CD4-positive, alpha-beta memory T cell (primary cell): ENCODE data around the gene PPM1H. TPM values are rescaled to one million over a fixed set of nuclear protein-coding genes. Genes with fewer than 3 reads are reported as not detected.
A peak's percentile ranks its signal among the peaks of the same experiment; 100 is the strongest.

ENCODE experiments used
- CTCF ChIA-PET: fragments of 350-600 bp; sonication (Branson Sonifier 250); formaldehyde crosslinking; loops from one replicate; lab custom pipeline; 2021; ENCODE audit warnings: inconsistent platforms; ENCODE audit not compliant: partially characterized antibody; lab: Charles Lee
- POLR2A ChIA-PET: fragments of 350-600 bp; sonication (Branson Sonifier 250); formaldehyde crosslinking; loops from one replicate; lab custom pipeline; 2021; ENCODE audit not compliant: partially characterized antibody; lab: Charles Lee
- DNase-seq, 5 donors: peaks; one replicate each; pipeline versions ENCODE4 v3.0.0 to v3.0.0-alpha.2; 2020 to 2022; ENCODE audit warnings: mixed read lengths in 1 of 5
- H3K27ac ChIP-seq: one replicate; pipeline ENCODE4 v1.7.0; 2013; ENCODE audit warnings: low read depth, low read length
- H3K27me3 ChIP-seq: 2 replicates; pipeline ENCODE4 v1.7.0; 2013; ENCODE audit warnings: mild to moderate bottlenecking, low read length, moderate library complexity; ENCODE audit not compliant: insufficient read depth
- H3K36me3 ChIP-seq: 2 replicates; pipeline ENCODE4 v1.7.0; 2013; ENCODE audit warnings: mild to moderate bottlenecking, low read length, moderate library complexity; ENCODE audit not compliant: insufficient read depth
- H3K4me1 ChIP-seq: 2 replicates; pipeline ENCODE4 v1.7.0; 2013; ENCODE audit warnings: mild to moderate bottlenecking, low read length, moderate library complexity; ENCODE audit not compliant: insufficient read depth
- H3K4me3 ChIP-seq, 2 donors: one replicate each; pipeline ENCODE4 v1.7.0; 2013; ENCODE audit warnings: low read length in 2 of 2, mild to moderate bottlenecking in 1 of 2
- H3K9me3 ChIP-seq, 2 donors: one replicate each; pipeline ENCODE4 v1.7.0; 2013; ENCODE audit warnings: low read length in 2 of 2, control low read depth in 1 of 2; ENCODE audit not compliant: control insufficient read depth in 1 of 2
- H3K27ac Mint-ChIP-seq, 7 donors: one replicate each; pipeline ENCODE4 v1.8.0; 2020 to 2021; ENCODE audit warnings: mixed read lengths in 7 of 7, mild to moderate bottlenecking in 6 of 7, inconsistent platforms in 3 of 7, moderate library complexity in 3 of 7
- H3K27me3 Mint-ChIP-seq, 2 donors: one replicate each; pipeline ENCODE4 v1.8.0; 2020 to 2021; ENCODE audit warnings: mixed read lengths in 2 of 2
- H3K36me3 Mint-ChIP-seq, 2 donors: one replicate each; pipeline ENCODE4 v1.8.0; 2020 to 2021; ENCODE audit warnings: mixed read lengths in 2 of 2, inconsistent platforms in 1 of 2, mild to moderate bottlenecking in 1 of 2
- H3K4me1 Mint-ChIP-seq, 4 donors: one replicate each; pipeline ENCODE4 v1.8.0; 2020 to 2021; ENCODE audit warnings: mixed read lengths in 4 of 4, mild to moderate bottlenecking in 1 of 4
- H3K4me3 Mint-ChIP-seq, 8 donors: one replicate each; pipeline ENCODE4 v1.8.0; 2020 to 2021; ENCODE audit warnings: mixed read lengths in 8 of 8, mild to moderate bottlenecking in 7 of 8, moderate library complexity in 6 of 8, inconsistent platforms in 3 of 8
- H3K9me3 Mint-ChIP-seq, 8 donors: one replicate each; pipeline ENCODE4 v1.8.0; 2020 to 2021; ENCODE audit warnings: mixed read lengths in 8 of 8, mild to moderate bottlenecking in 5 of 8, inconsistent platforms in 3 of 8, moderate library complexity in 1 of 8
- intact Hi-C: fragments of 100-400 bp; cut with micrococcal nuclease; formaldehyde crosslinking; loops from one replicate; pipeline ENCODE4 v1.15.1; 2023
- polyA plus RNA-seq, 2 donors: library from polyadenylated mRNA; unstranded; fragments of 300-500 nt; fragmentation: Illumina TruSeq; gene quantifications; one replicate each; pipeline ENCODE4 v1.2.3, GENCODE V29; 2021
- total RNA-seq, 2 experiments: library from RNA; stranded (reverse); gene quantifications; one replicate each; pipeline ENCODE4 v1.2.3, GENCODE V29; 2021

PPM1H gene
- total and polyA plus RNA-seq, 4 experiments from 2014 or later: 0.06 to 0.14 TPM; not detected in 2

DNA sequence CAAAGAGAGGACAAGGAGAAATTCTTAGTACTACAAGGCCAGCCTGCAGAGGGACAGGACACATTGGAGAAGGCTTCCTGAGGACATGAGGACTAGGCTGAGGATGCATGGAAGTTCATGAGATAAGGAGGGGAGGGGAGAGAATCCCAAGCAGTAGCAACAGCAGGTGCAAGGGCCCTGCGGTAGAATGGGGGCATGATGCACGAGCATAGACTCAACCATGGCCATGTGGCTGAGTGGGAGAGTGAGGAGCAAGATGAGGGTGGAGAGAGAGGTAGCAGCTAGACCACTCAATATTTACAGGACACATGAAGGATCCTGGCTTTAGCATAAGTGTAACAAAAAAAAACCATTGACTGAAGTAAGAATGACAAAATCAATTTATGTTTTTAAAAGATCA is 128.1 kb downstream of the PPM1H start:
- no peak for DNase-seq
- Mint-ChIP-seq H3K4me3 (no peak overlapping the region), H3K9me3 (no peaks in the 10 kb centered on the region), H3K4me1 (no peaks in the 10 kb centered on the region), H3K36me3 (no peaks in the 10 kb centered on the region), H3K27me3 (no peaks in the 10 kb centered on the region), H3K27ac (peak overlapping the region in 1 of 7 donors; percentile 10)
- ChIA-PET CTCF (interaction anchor here (1.1 to 4.2 kb wide), 4 partner anchors 9 to 369 kb away, joined by 3 to 24 read pairs (median 3); no protein-coding TSS in a partner anchor), POLR2A (no interaction called here)
- no peaks in the 10 kb centered on the region for H3K27me3 ChIP-seq
- H3K9me3 ChIP-seq: no peaks in the 10 kb centered on the region
- intact Hi-C loops: no loop called here
- H3K36me3 ChIP-seq: no peaks in the 10 kb centered on the region
- H3K27ac ChIP-seq: no peak overlapping the region
- H3K4me1 ChIP-seq: no peaks in the 10 kb centered on the region
- no peak overlapping the region for H3K4me3 ChIP-seq

DNA sequence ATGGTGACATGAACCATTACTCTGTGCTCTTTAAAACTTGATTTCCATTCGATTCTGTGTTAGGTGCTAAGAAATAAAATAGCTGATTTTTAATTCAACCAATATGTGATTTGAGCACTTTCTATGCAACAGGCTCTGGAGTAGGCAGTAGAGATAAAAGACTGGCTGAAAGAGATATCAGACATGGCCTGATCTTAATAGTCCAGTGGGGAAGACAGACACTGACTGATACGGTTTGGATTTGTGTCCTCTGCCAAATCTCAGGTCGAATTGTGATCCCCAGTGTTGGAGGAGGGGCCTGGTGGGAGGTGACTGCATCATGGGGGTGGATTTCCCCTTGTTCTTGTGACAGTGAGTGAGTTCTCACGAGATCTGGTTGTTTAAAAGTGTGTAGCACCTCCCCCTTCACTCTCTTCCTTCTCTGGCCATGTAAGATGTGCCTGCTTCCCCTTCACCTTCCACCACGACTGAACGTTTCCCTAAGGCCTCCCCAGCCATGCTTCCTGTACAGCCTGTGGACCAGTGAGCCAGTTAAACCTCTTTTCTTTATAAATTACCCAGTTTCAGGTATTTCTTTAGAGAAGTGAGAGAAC is 128.6 kb downstream of the PPM1H start:
- H3K4me1 ChIP-seq: no peaks in the 10 kb centered on the region
- Mint-ChIP-seq H3K27ac (no peak overlapping the region), H3K27me3 (no peaks in the 10 kb centered on the region), H3K9me3 (no peaks in the 10 kb centered on the region), H3K4me3 (no peak overlapping the region), H3K36me3 (no peaks in the 10 kb centered on the region), H3K4me1 (no peaks in the 10 kb centered on the region)
- no peaks in the 10 kb centered on the region for H3K9me3 ChIP-seq
- POLR2A ChIA-PET: no interaction called here
- CTCF ChIA-PET: interaction anchor here (0.9 to 4.2 kb wide), 2 partner anchors 8 to 10 kb away, joined by 3 to 24 read pairs; no protein-coding TSS in a partner anchor
- no peak overlapping the region for H3K4me3 ChIP-seq
- no peaks in the 10 kb centered on the region for H3K27me3 ChIP-seq
- intact Hi-C loops: no loop called here
- H3K36me3 ChIP-seq: no peaks in the 10 kb centered on the region
- no peak for DNase-seq
- no peak overlapping the region for H3K27ac ChIP-seq

DNA sequence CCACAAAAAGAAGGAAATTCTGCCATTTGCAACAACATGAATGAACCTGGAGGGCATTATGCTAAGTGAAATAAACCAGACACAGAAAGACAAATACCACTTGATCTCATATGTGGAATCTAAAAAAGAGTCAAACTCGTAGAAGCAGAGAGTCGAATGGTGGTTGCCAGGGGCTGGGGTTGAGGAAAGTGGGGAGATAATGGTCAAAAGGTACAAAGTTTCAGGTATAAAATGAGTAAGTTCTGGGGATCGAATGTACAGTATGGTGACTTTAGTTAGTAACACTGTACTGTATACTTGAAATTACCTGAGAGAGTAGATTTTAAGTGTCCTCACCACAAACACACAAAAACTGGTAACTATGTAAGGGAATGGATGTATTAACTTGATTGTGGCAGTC is 129.4 kb downstream of the PPM1H start:
- Histone ChIP-seq H3K9me3 (no peaks in the 10 kb centered on the region), H3K4me1 (no peaks in the 10 kb centered on the region), H3K36me3 (no peaks in the 10 kb centered on the region), H3K27me3 (no peaks in the 10 kb centered on the region), H3K27ac (no peak overlapping the region), H3K4me3 (no peak overlapping the region)
- peak overlapping the region in 1 of 7 donors; percentile 37 for H3K27ac Mint-ChIP-seq
- ChIA-PET CTCF (interaction anchor here (0.9 kb wide), 1 partner anchor 9 kb away, joined by 3 read pairs; no protein-coding TSS in a partner anchor), POLR2A (no interaction called here)
- H3K4me1 Mint-ChIP-seq: no peaks in the 10 kb centered on the region
- H3K27me3 Mint-ChIP-seq: no peaks in the 10 kb centered on the region
- no peak for DNase-seq
- no peaks in the 10 kb centered on the region for H3K9me3 Mint-ChIP-seq
- no peak overlapping the region for H3K4me3 Mint-ChIP-seq
- intact Hi-C loops: no loop called here
- H3K36me3 Mint-ChIP-seq: no peaks in the 10 kb centered on the region

DNA sequence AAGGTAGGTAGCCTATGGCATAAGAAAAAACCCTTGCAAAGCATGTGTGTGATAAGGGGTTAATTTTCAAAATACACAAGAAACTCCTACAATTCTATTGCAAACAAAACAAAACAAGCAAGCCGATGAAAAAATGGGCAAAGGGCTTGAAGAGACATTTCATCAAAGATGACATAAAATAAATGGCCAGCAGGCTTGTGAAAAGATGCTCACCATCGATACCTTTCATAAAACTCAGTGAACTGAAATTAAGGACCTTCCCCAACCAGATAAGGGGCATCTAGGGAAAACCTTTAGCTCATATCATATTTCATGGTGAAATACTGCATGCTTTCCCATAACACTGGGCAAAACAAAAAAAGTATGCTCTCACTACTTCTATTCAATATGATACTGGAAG is 131.2 kb downstream of the PPM1H start:
- POLR2A ChIA-PET: no interaction called here
- no peak overlapping the region for H3K4me3 Mint-ChIP-seq
- no peaks in the 10 kb centered on the region for H3K9me3 Mint-ChIP-seq

DNA sequence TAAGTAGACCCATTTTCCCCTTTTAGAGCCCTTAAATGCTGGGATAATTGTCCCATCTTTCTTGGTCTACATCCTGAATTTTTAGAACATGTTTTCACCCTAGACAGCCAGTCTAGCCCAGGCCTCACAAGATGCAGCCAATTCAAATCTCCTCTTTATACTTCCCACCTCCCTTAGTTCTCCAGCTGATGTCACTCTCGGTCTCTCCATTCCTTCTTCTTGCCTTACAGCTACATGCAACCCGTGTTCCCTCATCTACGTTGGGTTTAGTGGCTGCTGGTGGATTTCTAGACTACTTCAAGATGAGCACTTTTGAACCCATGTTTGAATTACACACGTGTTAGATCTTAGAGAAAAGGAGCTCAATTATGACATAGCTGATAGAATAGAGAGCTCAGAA is 132.0 kb downstream of the PPM1H start:
- Histone ChIP-seq H3K4me1 (no peaks in the 10 kb centered on the region), H3K27ac (no peak overlapping the region), H3K36me3 (no peaks in the 10 kb centered on the region), H3K9me3 (no peaks in the 10 kb centered on the region), H3K4me3 (no peak overlapping the region), H3K27me3 (no peaks in the 10 kb centered on the region)
- no peaks in the 10 kb centered on the region for H3K36me3 Mint-ChIP-seq
- no peak overlapping the region for H3K27ac Mint-ChIP-seq
- ChIA-PET CTCF (interaction anchor here (1.3 to 1.5 kb wide), 3 partner anchors 9 to 16 kb away, joined by 3 to 7 read pairs (median 5); no protein-coding TSS in a partner anchor), POLR2A (no interaction called here)
- intact Hi-C loops: no loop called here
- H3K4me3 Mint-ChIP-seq: no peak overlapping the region
- no peaks in the 10 kb centered on the region for H3K9me3 Mint-ChIP-seq
- H3K4me1 Mint-ChIP-seq: peaks cover 0 to 1% (median 0%) of the 10 kb centered on the region in 4 donors
- DNase-seq: no peak
- peaks cover 1 to 2% of the 10 kb centered on the region in 2 donors for H3K27me3 Mint-ChIP-seq

More for the DNA sequence above, 131.2 kb downstream of the PPM1H start:
- H3K27ac Mint-ChIP-seq: no peak overlapping the region
- no peak overlapping the region for H3K27ac ChIP-seq
- H3K36me3 Mint-ChIP-seq: no peaks in the 10 kb centered on the region
- peaks cover 1 to 2% of the 10 kb centered on the region in 2 donors for H3K27me3 Mint-ChIP-seq
- CTCF ChIA-PET: interaction anchor here (1.0 to 1.5 kb wide), 4 partner anchors 8 to 13 kb away, joined by 3 to 7 read pairs (median 4); no protein-coding TSS in a partner anchor
- no peak overlapping the region for H3K4me3 ChIP-seq
- H3K36me3 ChIP-seq: no peaks in the 10 kb centered on the region
- H3K4me1 Mint-ChIP-seq: peaks cover 0 to 1% (median 0%) of the 10 kb centered on the region in 4 donors
- H3K27me3 ChIP-seq: no peaks in the 10 kb centered on the region
- no peak for DNase-seq
- H3K4me1 ChIP-seq: no peaks in the 10 kb centered on the region
- intact Hi-C loops: no loop called here
- H3K9me3 ChIP-seq: no peaks in the 10 kb centered on the region

DNA sequence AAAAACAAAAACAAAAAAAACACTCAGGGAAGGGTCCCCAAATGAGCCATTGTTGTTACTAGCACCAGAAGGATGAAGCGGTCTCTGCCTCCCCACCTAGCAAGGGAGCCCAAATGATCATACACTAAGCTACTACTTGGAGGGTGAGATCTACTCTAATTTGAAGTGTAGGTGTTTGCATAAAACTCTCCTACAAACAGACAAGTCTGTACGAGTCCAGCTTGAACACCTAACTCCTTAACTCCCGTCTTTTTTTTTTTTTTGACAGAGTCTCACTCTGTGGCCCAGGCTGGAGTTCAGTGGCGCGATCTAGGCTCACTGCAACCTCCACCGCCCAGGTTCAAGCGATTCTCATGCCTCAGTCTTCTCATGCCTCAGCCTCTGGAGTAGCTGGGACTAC is 132.6 kb downstream of the PPM1H start:
- Mint-ChIP-seq H3K4me1 (peaks cover 0 to 1% (median 0%) of the 10 kb centered on the region in 4 donors), H3K9me3 (no peaks in the 10 kb centered on the region), H3K27ac (peak overlapping the region in 1 of 7 donors; percentile 33), H3K36me3 (no peaks in the 10 kb centered on the region), H3K4me3 (no peak overlapping the region), H3K27me3 (peaks cover 1 to 2% of the 10 kb centered on the region in 2 donors)
- Histone ChIP-seq H3K36me3 (no peaks in the 10 kb centered on the region), H3K9me3 (no peaks in the 10 kb centered on the region), H3K27me3 (no peaks in the 10 kb centered on the region), H3K4me3 (no peak overlapping the region), H3K27ac (no peak overlapping the region), H3K4me1 (no peaks in the 10 kb centered on the region)
- CTCF ChIA-PET: interaction anchor here (1.3 to 1.5 kb wide), 2 partner anchors 11 to 17 kb away, joined by 3 to 5 read pairs; no protein-coding TSS in a partner anchor
- POLR2A ChIA-PET: no interaction called here
- DNase-seq: no peak
- intact Hi-C loops: no loop called here

DNA sequence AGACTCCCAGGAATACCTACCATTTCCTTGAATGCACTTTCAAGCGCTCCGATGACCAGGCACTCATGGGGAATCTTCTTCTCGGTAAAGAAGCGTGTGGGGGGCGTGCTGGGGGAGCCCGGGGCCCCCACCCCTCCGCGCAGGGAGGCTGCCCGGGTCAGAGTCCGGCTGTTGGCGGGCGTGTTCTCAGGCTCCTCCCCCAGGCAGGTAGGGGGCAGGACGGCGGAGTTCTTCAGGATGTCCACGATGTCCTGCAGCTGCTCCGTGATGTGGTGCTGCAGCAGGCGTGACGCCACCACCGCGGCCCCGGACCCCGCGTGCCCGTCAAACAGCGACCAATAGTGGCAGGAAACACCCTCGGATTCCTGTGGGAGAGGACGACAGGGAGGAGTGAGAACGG is 133.2 kb downstream of the PPM1H start:
- no peaks in the 10 kb centered on the region for H3K4me1 ChIP-seq
- CTCF ChIA-PET: interaction anchor here (6.6 kb wide), 1 partner anchor 11 kb away, joined by 41 read pairs; no protein-coding TSS in a partner anchor
- no peaks in the 10 kb centered on the region for H3K27me3 ChIP-seq
- no peaks in the 10 kb centered on the region for H3K9me3 ChIP-seq
- Mint-ChIP-seq H3K27me3 (peaks cover 1 to 2% of the 10 kb centered on the region in 2 donors), H3K36me3 (no peaks in the 10 kb centered on the region), H3K9me3 (no peaks in the 10 kb centered on the region), H3K4me3 (no peak overlapping the region), H3K27ac (no peak overlapping the region), H3K4me1 (peaks cover 0 to 1% (median 0%) of the 10 kb centered on the region in 4 donors)
- no peak overlapping the region for H3K27ac ChIP-seq
- intact Hi-C loops: no loop called here
- DNase-seq: no peak
- POLR2A ChIA-PET: no interaction called here
- no peak overlapping the region for H3K4me3 ChIP-seq
- no peaks in the 10 kb centered on the region for H3K36me3 ChIP-seq
